ENCODE measurements around the gene EPHA4. TPM values are rescaled to one million over a fixed set of nuclear protein-coding genes. Genes with fewer than 3 reads are reported as not detected.

The EPHA4 gene
- total RNA-seq, 2 donors from 2014 or later: 8.9 to 17.1 TPM

DNA sequence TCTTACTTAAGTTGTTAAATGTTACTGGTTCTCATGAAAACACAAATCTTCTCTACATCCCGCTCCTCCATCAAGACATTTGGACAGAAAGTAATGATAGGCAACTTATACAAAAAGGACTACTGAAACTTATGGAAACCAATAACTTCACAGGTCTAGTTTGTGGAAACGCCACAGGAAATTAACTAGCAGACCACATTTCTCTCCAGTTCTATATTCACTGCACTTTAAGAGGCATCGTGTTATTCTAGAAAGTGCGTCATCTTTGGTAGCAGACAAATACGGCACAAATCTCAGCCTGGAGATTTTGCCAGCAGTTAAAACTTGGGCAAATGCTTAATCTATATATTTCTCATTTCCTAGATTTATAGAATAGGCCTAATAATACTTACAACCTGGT is 164.3 kb downstream of the EPHA4 start:
- no peaks in the 10 kb centered on the region for H3K4me1 ChIP-seq
- H3K9me3 ChIP-seq: no peaks in the 10 kb centered on the region
- TF ChIP-seq CTCF (IDR thresholded peaks at IDR 0.05): no peak
- no peak overlapping the region for H3K4me3 ChIP-seq
- H3K36me3 ChIP-seq: no peaks in the 10 kb centered on the region
- H3K27me3 ChIP-seq: no peaks in the 10 kb centered on the region
- H3K9ac ChIP-seq (ENCODE audit: low read depth in 2 of 2, low read length in 2 of 2): no peak overlapping the region
- H3K27ac ChIP-seq: no peak overlapping the region
- DNase-seq: no peak
- intact Hi-C loops (cut with DNase I): no loop called here

- Histone ChIP-seq H3K9me3 (no peaks in the 10 kb centered on the region), H3K27ac (no peak overlapping the region), H3K9ac (ENCODE audit: low read depth in 2 of 2, low read length in 2 of 2) (no peak overlapping the region), H3K36me3 (no peaks in the 10 kb centered on the region), H3K4me1 (no peaks in the 10 kb centered on the region), H3K4me3 (no peak overlapping the region), H3K27me3 (no peaks in the 10 kb centered on the region)
- TF ChIP-seq CTCF (IDR thresholded peaks at IDR 0.05): no peak
- DNase-seq: no peak
- intact Hi-C loops (cut with DNase I): no loop called here
These were observed 166.6 kb downstream of the EPHA4 start for GRCh38 chr2:221405521-221405920.

- H3K27ac ChIP-seq: no peak overlapping the region
- no peaks in the 10 kb centered on the region for H3K36me3 ChIP-seq
- no peak overlapping the region for H3K9ac ChIP-seq (ENCODE audit: low read depth in 2 of 2, low read length in 2 of 2)
- no peaks in the 10 kb centered on the region for H3K9me3 ChIP-seq
- H3K27me3 ChIP-seq: no peaks in the 10 kb centered on the region
- intact Hi-C loops (cut with DNase I): no loop called here
- no peak overlapping the region for H3K4me3 ChIP-seq
- TF ChIP-seq CTCF (IDR thresholded peaks at IDR 0.05): no peak
- no peaks in the 10 kb centered on the region for H3K4me1 ChIP-seq
- DNase-seq: no peak
These were observed 170.0 kb downstream of the EPHA4 start for GRCh38 chr2:221402072-221402471.

DNA sequence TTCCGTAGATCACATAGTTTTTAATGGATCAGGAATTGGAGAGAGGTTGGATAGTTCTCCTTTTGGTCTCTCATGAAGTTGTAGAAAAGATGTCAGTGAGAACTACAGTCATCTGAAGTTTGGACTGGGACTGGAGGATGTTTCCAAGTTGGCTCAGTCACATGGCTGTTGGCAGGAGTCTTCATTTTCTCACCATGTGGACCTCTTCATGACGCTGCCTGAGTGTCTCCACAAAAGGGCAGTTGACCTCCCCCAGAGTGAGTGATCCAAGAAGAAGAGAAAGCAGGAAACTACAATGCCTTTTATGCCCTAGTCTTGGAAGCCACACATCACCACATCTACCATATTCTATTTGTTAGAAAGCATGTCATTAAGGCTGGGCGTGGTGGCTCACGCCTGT is 171.7 kb downstream of the EPHA4 start:
- no peaks in the 10 kb centered on the region for H3K4me1 ChIP-seq
- DNase-seq: no peak
- H3K36me3 ChIP-seq: no peaks in the 10 kb centered on the region
- no peak overlapping the region for H3K4me3 ChIP-seq
- H3K9me3 ChIP-seq: no peaks in the 10 kb centered on the region
- H3K27me3 ChIP-seq: no peaks in the 10 kb centered on the region
- no peak overlapping the region for H3K27ac ChIP-seq
- H3K9ac ChIP-seq (ENCODE audit: low read depth in 2 of 2, low read length in 2 of 2): no peak overlapping the region
- intact Hi-C loops (cut with DNase I): no loop called here
- no peak for TF ChIP-seq CTCF (IDR thresholded peaks at IDR 0.05)

GRCh38 chr2:221399183-221399582 is 172.9 kb downstream of the EPHA4 start:
- DNase-seq: no peak
- H3K27me3 ChIP-seq: no peaks in the 10 kb centered on the region
- no peaks in the 10 kb centered on the region for H3K4me1 ChIP-seq
- no peak for TF ChIP-seq CTCF (IDR thresholded peaks at IDR 0.05)
- H3K27ac ChIP-seq: no peak overlapping the region
- no peaks in the 10 kb centered on the region for H3K36me3 ChIP-seq
- no peak overlapping the region for H3K9ac ChIP-seq (ENCODE audit: low read depth in 2 of 2, low read length in 2 of 2)
- intact Hi-C loops (cut with DNase I): no loop called here
- H3K9me3 ChIP-seq: no peaks in the 10 kb centered on the region
- H3K4me3 ChIP-seq: no peak overlapping the region

DNA sequence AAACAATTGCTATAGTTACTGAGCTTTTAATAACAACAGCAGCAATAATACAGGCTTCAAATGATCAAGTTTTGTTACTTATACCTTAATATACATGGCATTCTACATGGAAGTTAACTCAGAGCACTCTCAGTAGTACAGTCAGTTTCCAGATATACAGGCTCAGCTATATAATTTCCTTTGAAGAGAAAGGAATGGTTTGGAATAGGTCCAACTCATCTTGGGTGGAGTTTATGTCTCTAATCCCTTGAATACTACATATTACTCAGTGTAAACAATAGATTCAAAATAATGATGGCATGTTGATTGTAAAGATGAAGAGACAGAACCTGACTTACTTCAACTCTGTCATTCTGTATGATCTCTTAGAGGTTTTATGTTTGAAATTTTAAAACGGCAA is 174.9 kb downstream of the EPHA4 start:
- no peak for DNase-seq
- Histone ChIP-seq H3K27me3 (no peaks in the 10 kb centered on the region), H3K9me3 (no peaks in the 10 kb centered on the region), H3K27ac (no peak overlapping the region), H3K4me3 (no peak overlapping the region), H3K4me1 (no peaks in the 10 kb centered on the region), H3K36me3 (no peaks in the 10 kb centered on the region), H3K9ac (ENCODE audit: low read depth in 2 of 2, low read length in 2 of 2) (no peak overlapping the region)
- intact Hi-C loops (cut with DNase I): no loop called here
- no peak for TF ChIP-seq CTCF (IDR thresholded peaks at IDR 0.05)
